GM06990 (cell line): ENCODE results near the gene SELENOO.

Experiments used
- DNase-seq: peaks from one replicate; pipeline ENCODE4 v3.0.0-alpha.2; 2011; ENCODE audit not compliant: insufficient read length; ENCODE audit errors: extremely low read depth
- H3K27me3 ChIP-seq: replicated peaks from 2 replicates; pipeline ENCODE4 v1.6.0; 2011; ENCODE audit warnings: low read length; ENCODE audit not compliant: control insufficient read depth, insufficient read depth
- H3K36me3 ChIP-seq: 2 replicates; pipeline ENCODE4 v1.5.1; 2011; ENCODE audit warnings: low read length; ENCODE audit not compliant: control insufficient read depth, insufficient read depth
- H3K4me3 ChIP-seq: replicated peaks from 2 replicates; pipeline ENCODE4 v1.5.1; 2011; ENCODE audit warnings: low read depth, mild to moderate bottlenecking, control low read depth, low read length
- CTCF ChIP-seq: IDR thresholded peaks from 2 replicates; pipeline ENCODE4 v1.5.1; 2011; ENCODE audit warnings: low read length, control low read depth, mild to moderate bottlenecking, inconsistent platforms; ENCODE audit not compliant: insufficient read depth, poor library complexity, severe bottlenecking

The SELENOO gene

GRCh38 chr22:50178871-50179869, 21.6 kb upstream of the SELENOO start:
- Histone ChIP-seq H3K4me3 (no peak overlapping the region), H3K36me3 (no peaks in the 10 kb centered on the region), H3K27me3 (no peaks in the 10 kb centered on the region)
- TF ChIP-seq CTCF = no peak
- no peak for DNase-seq

- no peak for DNase-seq
- Histone ChIP-seq H3K36me3 (no peaks in the 10 kb centered on the region), H3K27me3 (no peaks in the 10 kb centered on the region), H3K4me3 (no peak overlapping the region)
- TF ChIP-seq CTCF = no peak
Observed at GRCh38 chr22:50179937-50180726, 20.7 kb upstream of the SELENOO start.

GRCh38 chr22:50180727-50181521, 19.9 kb upstream of the SELENOO start:
- no peak for TF ChIP-seq CTCF
- no peaks in the 10 kb centered on the region for H3K27me3 ChIP-seq
- no peak for DNase-seq
- H3K36me3 ChIP-seq = no peaks in the 10 kb centered on the region
- no peak overlapping the region for H3K4me3 ChIP-seq

- no peak for TF ChIP-seq CTCF
- Histone ChIP-seq H3K36me3 (no peaks in the 10 kb centered on the region), H3K27me3 (no peaks in the 10 kb centered on the region), H3K4me3 (no peak overlapping the region)
- DNase-seq = no peak
Observed at GRCh38 chr22:50182176-50183081, 18.4 kb upstream of the SELENOO start.
